K562 (cell line): ENCODE results near the gene NUP43. TPM values are rescaled to one million over a fixed set of nuclear protein-coding genes. Genes with fewer than 3 reads are reported as not detected.

Experiments used
- NCOA4 ChIP-seq: fragments of 450-650 bp; IDR thresholded peaks from 2 replicates; pipeline ENCODE4 v1.6.1; 2018; ENCODE audit warnings: mild to moderate bottlenecking; ENCODE audit not compliant: partially characterized antibody
- SP1 ChIP-seq: sonication (generic); formaldehyde crosslinking; IDR thresholded peaks from 2 replicates; pipeline ENCODE4 v1.8.1; 2022; ENCODE audit warnings: mild to moderate bottlenecking, missing genetic modification reagents
- THRAP3 ChIP-seq: fragments of 450-650 bp; IDR thresholded peaks from 2 replicates; pipeline ENCODE4 v1.6.1; 2016; ENCODE audit warnings: mild to moderate bottlenecking, inconsistent platforms, borderline replicate concordance
- ZNF217 ChIP-seq: sonication (generic); formaldehyde crosslinking; IDR thresholded peaks from 2 replicates; pipeline ENCODE4 v1.8.0; 2022; ENCODE audit warnings: mild to moderate bottlenecking, missing genetic modification reagents
- polyA plus RNA-seq, 8 experiments: library from polyadenylated mRNA; depleted of rRNA in 4 of 8; stranded (reverse) in 5 of 8; unstranded in 3 of 8; fragments of >200 nt; fragmentation: Nextera tagmentation in 2 of 8; fragmentation: Illumina TruSeq in 1 of 8; extraction: Ambion mirVana in 2 of 8; extraction: Trizol in 1 of 8; gene quantifications; 2 replicates each; pipeline versions ENCODE4 v1.2.1 to v1.2.3, GENCODE V29; 2011 to 2014; ENCODE audit warnings: inconsistent platforms in 1 of 8, missing spikeins in 1 of 8
- total RNA-seq, 7 experiments: library from RNA; depleted of rRNA in 6 of 7; stranded (reverse); fragments of >200 nt in 6 of 7; fragmentation: Illumina TruSeq in 2 of 7; extraction: Trizol in 2 of 7; gene quantifications; 2 replicates each; pipeline versions ENCODE4 v1.2.1 to v1.2.3, GENCODE V29; 2011 to 2021; ENCODE audit warnings: low replicate concordance in 1 of 7
- TF ChIP-seq, protein P1 (sequence below): fragments of 150-350 bp; IDR thresholded peaks from 2 replicates; pipeline ENCODE4 v1.6.1; 2014; ENCODE audit warnings: low read depth, mild to moderate bottlenecking, low read length, borderline replicate concordance
- TF ChIP-seq, protein P2 (sequence below), 2 experiments: fragments of 450-650 bp; IDR thresholded peaks; 2 replicates each; pipeline ENCODE4 v1.6.1; 2016
- TF ChIP-seq, protein P3 (sequence below): fragments of 450-650 bp; IDR thresholded peaks from 2 replicates; pipeline ENCODE4 v1.7.1; 2018; ENCODE audit warnings: mild to moderate bottlenecking, low read depth; ENCODE audit not compliant: partially characterized antibody
- TF ChIP-seq, protein P4 (sequence below), 2 experiments: fragments of 450-650 bp; formaldehyde crosslinking in 1 of 2; IDR thresholded peaks; 2 replicates each; pipeline versions ENCODE4 v1.4.0 to v1.6.1; 2014 to 2020; ENCODE audit warnings: mild to moderate bottlenecking in 2 of 2, borderline replicate concordance in 1 of 2, low read depth in 1 of 2

The NUP43 gene
- total and polyA plus RNA-seq, 9 of the 15 experiments (the other 6 are each of a cell fraction or from before 2014, with no cell fraction given) = 28.9 to 136 (median 67.4) TPM

DNA sequence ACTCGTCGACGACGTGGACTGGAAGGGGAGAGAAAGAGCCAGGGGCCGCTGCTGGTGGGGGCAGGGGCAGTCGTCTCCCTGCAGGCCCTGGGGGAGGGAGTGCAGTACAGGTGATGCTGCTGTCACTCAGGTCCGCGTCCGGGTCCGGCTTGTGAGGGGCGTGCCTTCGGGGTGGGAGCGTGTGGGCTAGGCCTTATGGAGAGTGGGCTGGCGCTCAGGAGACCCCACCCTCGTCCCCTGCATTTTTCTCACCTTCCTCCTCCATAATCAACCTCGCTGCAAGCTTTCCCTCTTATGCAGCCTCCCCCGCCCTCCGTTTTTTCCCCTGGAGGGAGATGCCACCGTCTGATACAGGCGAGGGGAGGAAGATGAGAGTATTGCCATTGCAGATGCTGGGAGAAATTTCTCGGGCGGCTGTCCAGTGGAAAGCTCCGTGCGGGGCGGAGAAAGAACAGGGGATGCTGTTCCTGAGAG, 3.8 kb upstream of the NUP43 start (continued):
- TF ChIP-seq, protein P1, sequence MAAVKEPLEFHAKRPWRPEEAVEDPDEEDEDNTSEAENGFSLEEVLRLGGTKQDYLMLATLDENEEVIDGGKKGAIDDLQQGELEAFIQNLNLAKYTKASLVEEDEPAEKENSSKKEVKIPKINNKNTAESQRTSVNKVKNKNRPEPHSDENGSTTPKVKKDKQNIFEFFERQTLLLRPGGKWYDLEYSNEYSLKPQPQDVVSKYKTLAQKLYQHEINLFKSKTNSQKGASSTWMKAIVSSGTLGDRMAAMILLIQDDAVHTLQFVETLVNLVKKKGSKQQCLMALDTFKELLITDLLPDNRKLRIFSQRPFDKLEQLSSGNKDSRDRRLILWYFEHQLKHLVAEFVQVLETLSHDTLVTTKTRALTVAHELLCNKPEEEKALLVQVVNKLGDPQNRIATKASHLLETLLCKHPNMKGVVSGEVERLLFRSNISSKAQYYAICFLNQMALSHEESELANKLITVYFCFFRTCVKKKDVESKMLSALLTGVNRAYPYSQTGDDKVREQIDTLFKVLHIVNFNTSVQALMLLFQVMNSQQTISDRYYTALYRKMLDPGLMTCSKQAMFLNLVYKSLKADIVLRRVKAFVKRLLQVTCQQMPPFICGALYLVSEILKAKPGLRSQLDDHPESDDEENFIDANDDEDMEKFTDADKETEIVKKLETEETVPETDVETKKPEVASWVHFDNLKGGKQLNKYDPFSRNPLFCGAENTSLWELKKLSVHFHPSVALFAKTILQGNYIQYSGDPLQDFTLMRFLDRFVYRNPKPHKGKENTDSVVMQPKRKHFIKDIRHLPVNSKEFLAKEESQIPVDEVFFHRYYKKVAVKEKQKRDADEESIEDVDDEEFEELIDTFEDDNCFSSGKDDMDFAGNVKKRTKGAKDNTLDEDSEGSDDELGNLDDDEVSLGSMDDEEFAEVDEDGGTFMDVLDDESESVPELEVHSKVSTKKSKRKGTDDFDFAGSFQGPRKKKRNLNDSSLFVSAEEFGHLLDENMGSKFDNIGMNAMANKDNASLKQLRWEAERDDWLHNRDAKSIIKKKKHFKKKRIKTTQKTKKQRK = no peak
- TF ChIP-seq, protein P2, sequence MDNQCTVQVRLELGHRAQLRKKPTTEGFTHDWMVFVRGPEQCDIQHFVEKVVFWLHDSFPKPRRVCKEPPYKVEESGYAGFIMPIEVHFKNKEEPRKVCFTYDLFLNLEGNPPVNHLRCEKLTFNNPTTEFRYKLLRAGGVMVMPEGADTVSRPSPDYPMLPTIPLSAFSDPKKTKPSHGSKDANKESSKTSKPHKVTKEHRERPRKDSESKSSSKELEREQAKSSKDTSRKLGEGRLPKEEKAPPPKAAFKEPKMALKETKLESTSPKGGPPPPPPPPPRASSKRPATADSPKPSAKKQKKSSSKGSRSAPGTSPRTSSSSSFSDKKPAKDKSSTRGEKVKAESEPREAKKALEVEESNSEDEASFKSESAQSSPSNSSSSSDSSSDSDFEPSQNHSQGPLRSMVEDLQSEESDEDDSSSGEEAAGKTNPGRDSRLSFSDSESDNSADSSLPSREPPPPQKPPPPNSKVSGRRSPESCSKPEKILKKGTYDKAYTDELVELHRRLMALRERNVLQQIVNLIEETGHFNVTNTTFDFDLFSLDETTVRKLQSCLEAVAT (IDR thresholded peaks at IDR 0.05) = peak in 1 of 2 experiments; percentile 5; a peak in 1 of 4 replicates
- TF ChIP-seq ZNF217 (CRISPR knock-in tag) (no peak), NCOA4 (no peak), SP1 (CRISPR knock-in tag) (peak; percentile 40), THRAP3 (no peak)
- TF ChIP-seq, protein P3, sequence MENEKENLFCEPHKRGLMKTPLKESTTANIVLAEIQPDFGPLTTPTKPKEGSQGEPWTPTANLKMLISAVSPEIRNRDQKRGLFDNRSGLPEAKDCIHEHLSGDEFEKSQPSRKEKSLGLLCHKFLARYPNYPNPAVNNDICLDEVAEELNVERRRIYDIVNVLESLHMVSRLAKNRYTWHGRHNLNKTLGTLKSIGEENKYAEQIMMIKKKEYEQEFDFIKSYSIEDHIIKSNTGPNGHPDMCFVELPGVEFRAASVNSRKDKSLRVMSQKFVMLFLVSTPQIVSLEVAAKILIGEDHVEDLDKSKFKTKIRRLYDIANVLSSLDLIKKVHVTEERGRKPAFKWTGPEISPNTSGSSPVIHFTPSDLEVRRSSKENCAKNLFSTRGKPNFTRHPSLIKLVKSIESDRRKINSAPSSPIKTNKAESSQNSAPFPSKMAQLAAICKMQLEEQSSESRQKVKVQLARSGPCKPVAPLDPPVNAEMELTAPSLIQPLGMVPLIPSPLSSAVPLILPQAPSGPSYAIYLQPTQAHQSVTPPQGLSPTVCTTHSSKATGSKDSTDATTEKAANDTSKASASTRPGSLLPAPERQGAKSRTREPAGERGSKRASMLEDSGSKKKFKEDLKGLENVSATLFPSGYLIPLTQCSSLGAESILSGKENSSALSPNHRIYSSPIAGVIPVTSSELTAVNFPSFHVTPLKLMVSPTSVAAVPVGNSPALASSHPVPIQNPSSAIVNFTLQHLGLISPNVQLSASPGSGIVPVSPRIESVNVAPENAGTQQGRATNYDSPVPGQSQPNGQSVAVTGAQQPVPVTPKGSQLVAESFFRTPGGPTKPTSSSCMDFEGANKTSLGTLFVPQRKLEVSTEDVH = peak; percentile 35
- TF ChIP-seq, protein P4, sequence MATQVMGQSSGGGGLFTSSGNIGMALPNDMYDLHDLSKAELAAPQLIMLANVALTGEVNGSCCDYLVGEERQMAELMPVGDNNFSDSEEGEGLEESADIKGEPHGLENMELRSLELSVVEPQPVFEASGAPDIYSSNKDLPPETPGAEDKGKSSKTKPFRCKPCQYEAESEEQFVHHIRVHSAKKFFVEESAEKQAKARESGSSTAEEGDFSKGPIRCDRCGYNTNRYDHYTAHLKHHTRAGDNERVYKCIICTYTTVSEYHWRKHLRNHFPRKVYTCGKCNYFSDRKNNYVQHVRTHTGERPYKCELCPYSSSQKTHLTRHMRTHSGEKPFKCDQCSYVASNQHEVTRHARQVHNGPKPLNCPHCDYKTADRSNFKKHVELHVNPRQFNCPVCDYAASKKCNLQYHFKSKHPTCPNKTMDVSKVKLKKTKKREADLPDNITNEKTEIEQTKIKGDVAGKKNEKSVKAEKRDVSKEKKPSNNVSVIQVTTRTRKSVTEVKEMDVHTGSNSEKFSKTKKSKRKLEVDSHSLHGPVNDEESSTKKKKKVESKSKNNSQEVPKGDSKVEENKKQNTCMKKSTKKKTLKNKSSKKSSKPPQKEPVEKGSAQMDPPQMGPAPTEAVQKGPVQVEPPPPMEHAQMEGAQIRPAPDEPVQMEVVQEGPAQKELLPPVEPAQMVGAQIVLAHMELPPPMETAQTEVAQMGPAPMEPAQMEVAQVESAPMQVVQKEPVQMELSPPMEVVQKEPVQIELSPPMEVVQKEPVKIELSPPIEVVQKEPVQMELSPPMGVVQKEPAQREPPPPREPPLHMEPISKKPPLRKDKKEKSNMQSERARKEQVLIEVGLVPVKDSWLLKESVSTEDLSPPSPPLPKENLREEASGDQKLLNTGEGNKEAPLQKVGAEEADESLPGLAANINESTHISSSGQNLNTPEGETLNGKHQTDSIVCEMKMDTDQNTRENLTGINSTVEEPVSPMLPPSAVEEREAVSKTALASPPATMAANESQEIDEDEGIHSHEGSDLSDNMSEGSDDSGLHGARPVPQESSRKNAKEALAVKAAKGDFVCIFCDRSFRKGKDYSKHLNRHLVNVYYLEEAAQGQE (IDR thresholded peaks at IDR 0.05; ENCODE audit: borderline replicate concordance) = peak; percentile 51
- TF ChIP-seq, protein P4 (CRISPR knock-in tag; IDR thresholded peaks at IDR 0.05; ENCODE audit: low read depth) = no peak; the same call in 1 of the 2 replicates
